Measurements from ENCODE around the gene TUBB8. TPM values are rescaled to one million over a fixed set of nuclear protein-coding genes. Genes with fewer than 3 reads are reported as not detected.
"Not testable (repeated sequence)": the region's sequence is repeated elsewhere in the genome, so short reads cannot be mapped to it uniquely, and the experiment has no call there.

Gene TUBB8
- total and polyA plus RNA-seq, 4 experiments from 2014 or later, result not detected

DNA sequence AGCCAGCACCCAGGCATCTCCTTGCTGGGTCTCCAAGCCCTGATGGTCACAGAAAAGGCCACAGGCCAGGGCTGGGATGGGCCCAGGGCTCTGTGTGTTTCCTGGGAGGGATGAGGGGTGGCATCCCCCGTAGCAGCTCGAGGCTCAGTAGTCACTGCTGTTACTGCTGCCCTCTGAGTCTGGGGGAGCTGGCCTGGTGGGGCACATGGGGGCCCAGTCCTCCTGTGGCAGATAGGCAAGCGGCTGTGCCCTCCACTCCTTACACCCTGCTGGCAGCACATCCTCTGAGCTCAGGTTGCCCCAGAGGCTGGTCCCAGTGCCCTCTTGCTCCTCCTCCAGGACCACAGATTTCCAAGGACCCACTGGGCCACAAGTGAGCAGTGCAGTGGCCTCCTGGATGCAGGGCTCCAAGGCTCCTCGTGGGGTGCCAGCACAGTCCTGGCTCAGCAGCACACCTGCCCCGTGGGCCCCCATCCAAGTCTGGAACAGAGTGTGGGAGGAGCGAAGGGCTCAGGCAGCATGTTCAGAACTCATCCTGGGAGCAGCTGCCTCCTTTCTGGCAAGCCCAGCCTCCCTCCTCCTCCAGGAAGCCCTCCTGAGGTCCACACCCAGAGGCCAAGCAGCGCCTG is 31.5 kb upstream of the TUBB8 start:
- POLR2A ChIA-PET (ENCODE audit: partially characterized antibody), result no interaction called here
- CTCF ChIA-PET (ENCODE audit: partially characterized antibody), result no interaction called here
- Mint-ChIP-seq H3K27me3 (peaks cover 10 to 17% of the 10 kb centered on the region in 2 donors), H3K4me3 (no peak overlapping the region), H3K4me1 (peaks cover 0 to 4% (median 0%) of the 10 kb centered on the region in 4 donors), H3K27ac (no peak overlapping the region), H3K36me3 (no peaks in the 10 kb centered on the region), H3K9me3 (no peaks in the 10 kb centered on the region)
- no peak overlapping the region for H3K27ac ChIP-seq (ENCODE audit: low read depth, low read length)
- no peaks in the 10 kb centered on the region for H3K27me3 ChIP-seq (ENCODE audit: insufficient read depth, low read length)
- H3K36me3 ChIP-seq (ENCODE audit: insufficient read depth, low read length), result no peaks in the 10 kb centered on the region
- intact Hi-C loops (cut with micrococcal nuclease), result no loop called here
- H3K4me1 ChIP-seq (ENCODE audit: insufficient read depth, low read length), result no peaks in the 10 kb centered on the region
- H3K9me3 ChIP-seq (ENCODE audit: control insufficient read depth in 1 of 2, low read length in 2 of 2), result no peaks in the 10 kb centered on the region
- DNase-seq, result no peak
- H3K4me3 ChIP-seq (ENCODE audit: low read length in 2 of 2), result no peak overlapping the region

DNA sequence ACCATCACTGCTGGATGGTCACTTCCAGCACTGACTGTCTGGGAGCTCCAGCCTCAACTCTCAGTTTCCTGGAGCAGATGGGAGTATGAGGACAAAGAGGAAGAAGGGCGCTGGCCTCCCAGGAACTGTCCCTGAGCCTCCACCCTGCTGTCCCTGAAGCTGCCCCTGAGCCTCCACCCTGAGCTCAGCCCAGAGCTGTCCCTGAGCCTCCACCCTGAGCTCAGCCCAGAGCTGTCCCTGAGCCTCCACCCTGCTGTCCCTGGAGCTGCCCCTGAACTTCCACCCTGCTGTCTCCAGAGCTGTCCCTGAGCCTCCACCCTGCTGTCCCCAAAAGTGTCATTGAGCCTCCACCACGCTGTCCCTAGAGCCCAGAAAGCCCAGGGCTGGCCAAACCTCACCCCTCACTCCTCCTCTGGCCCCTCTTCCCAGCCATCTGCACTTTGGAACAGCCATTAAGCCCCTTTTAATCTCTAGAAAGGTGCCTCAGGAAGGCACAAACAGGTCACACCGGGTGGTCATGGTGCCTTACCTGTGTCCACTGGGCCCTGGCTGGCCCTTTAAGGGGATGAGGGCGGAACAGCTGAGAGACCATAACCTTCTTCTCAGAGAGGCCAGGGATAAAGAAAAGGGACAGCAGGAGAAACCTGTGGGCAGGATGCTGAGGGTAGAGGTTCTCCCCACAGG is 30.6 kb upstream of the TUBB8 start:
- no peaks in the 10 kb centered on the region for H3K9me3 Mint-ChIP-seq
- POLR2A ChIA-PET (ENCODE audit: partially characterized antibody), result no interaction called here
- no peaks in the 10 kb centered on the region for H3K4me1 ChIP-seq (ENCODE audit: insufficient read depth, low read length)
- H3K27ac ChIP-seq (ENCODE audit: low read depth, low read length), result no peak overlapping the region
- no peaks in the 10 kb centered on the region for H3K36me3 ChIP-seq (ENCODE audit: insufficient read depth, low read length)
- H3K4me3 Mint-ChIP-seq, result no peak overlapping the region
- CTCF ChIA-PET (ENCODE audit: partially characterized antibody), result no interaction called here
- no peak overlapping the region for H3K4me3 ChIP-seq (ENCODE audit: low read length in 2 of 2)
- H3K4me1 Mint-ChIP-seq, result peaks cover 0 to 4% (median 0%) of the 10 kb centered on the region in 4 donors
- no peaks in the 10 kb centered on the region for H3K36me3 Mint-ChIP-seq
- peaks cover 10 to 15% of the 10 kb centered on the region in 2 donors for H3K27me3 Mint-ChIP-seq
- no peaks in the 10 kb centered on the region for H3K9me3 ChIP-seq (ENCODE audit: control insufficient read depth in 1 of 2, low read length in 2 of 2)
- DNase-seq, result no peak
- no peaks in the 10 kb centered on the region for H3K27me3 ChIP-seq (ENCODE audit: insufficient read depth, low read length)
- peak overlapping the region in 1 of 7 donors; percentile 8 for H3K27ac Mint-ChIP-seq
- intact Hi-C loops (cut with micrococcal nuclease), result no loop called here

DNA sequence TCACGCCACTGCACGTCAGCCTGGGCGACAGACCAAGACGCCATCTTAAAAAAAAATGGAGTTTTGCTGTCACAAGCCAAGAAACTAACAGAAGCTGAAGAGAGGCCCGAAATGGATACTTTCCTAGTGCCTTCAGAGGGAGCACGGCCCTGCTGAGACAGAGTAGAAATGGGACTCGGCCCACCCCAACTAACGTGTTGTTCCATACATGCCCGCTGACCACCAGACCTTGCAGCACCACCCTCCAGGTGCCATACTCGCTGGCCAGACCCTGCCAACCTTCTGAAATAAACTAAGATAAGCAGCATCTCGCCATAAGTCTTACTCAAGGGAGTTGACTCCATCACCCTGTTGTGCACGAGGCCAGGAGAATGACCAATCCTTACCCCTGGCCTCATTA is 29.5 kb upstream of the TUBB8 start:
- H3K27me3 Mint-ChIP-seq, result peaks cover 11 to 15% of the 10 kb centered on the region in 2 donors
- CTCF ChIA-PET (ENCODE audit: partially characterized antibody), result no interaction called here
- no peak for DNase-seq

DNA sequence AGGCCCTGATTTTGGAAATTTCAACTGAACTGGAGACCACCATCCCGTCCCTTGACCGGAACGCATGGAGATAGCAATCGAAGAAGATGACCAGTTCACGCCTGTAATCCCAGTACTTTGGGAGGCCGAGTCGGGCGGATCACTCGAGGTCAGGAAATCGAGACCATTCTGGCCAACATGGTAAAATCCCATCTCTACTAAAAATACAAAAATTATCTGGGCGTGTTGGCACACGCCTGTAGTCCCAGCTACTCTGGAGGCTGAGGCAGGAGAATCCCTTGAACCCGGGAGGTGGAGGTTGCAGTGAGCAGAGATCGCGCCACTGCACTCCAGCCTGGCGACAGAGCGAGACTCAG is 25.1 kb upstream of the TUBB8 start:
- DNase-seq; H3K27me3 ChIP-seq (ENCODE audit: insufficient read depth, low read length); H3K4me1 Mint-ChIP-seq; intact Hi-C loops (cut with micrococcal nuclease); H3K36me3 ChIP-seq (ENCODE audit: insufficient read depth, low read length); H3K27ac Mint-ChIP-seq; H3K9me3 Mint-ChIP-seq; H3K9me3 ChIP-seq (ENCODE audit: control insufficient read depth in 1 of 2, low read length in 2 of 2); H3K27me3 Mint-ChIP-seq; H3K4me1 ChIP-seq (ENCODE audit: insufficient read depth, low read length); H3K36me3 Mint-ChIP-seq; POLR2A ChIA-PET (ENCODE audit: partially characterized antibody); H3K4me3 ChIP-seq (ENCODE audit: low read length in 2 of 2); H3K27ac ChIP-seq (ENCODE audit: low read depth, low read length): not testable (repeated sequence)
- H3K4me3 Mint-ChIP-seq, result peak overlapping the region; percentile 28 to 87 (median 58)
- CTCF ChIA-PET (ENCODE audit: partially characterized antibody), result interaction anchor here (0.7 to 1.4 kb wide), 2 partner anchors 12 to 55 kb away, joined by 3 to 6 read pairs; no protein-coding TSS in a partner anchor

More for the DNA sequence above, 29.5 kb upstream of the TUBB8 start:
- Mint-ChIP-seq H3K4me3 (no peak overlapping the region), H3K4me1 (peaks cover 0 to 6% (median under 1%) of the 10 kb centered on the region in 4 donors), H3K36me3 (no peaks in the 10 kb centered on the region), H3K9me3 (no peaks in the 10 kb centered on the region), H3K27ac (no peak overlapping the region)
- Histone ChIP-seq H3K27me3 (ENCODE audit: insufficient read depth, low read length) (no peaks in the 10 kb centered on the region), H3K9me3 (ENCODE audit: control insufficient read depth in 1 of 2, low read length in 2 of 2) (no peaks in the 10 kb centered on the region), H3K4me3 (ENCODE audit: low read length in 2 of 2) (no peak overlapping the region), H3K4me1 (ENCODE audit: insufficient read depth, low read length) (no peaks in the 10 kb centered on the region), H3K36me3 (ENCODE audit: insufficient read depth, low read length) (no peaks in the 10 kb centered on the region), H3K27ac (ENCODE audit: low read depth, low read length) (no peak overlapping the region)
- intact Hi-C loops (cut with micrococcal nuclease), result no loop called here
- POLR2A ChIA-PET (ENCODE audit: partially characterized antibody), result no interaction called here

DNA sequence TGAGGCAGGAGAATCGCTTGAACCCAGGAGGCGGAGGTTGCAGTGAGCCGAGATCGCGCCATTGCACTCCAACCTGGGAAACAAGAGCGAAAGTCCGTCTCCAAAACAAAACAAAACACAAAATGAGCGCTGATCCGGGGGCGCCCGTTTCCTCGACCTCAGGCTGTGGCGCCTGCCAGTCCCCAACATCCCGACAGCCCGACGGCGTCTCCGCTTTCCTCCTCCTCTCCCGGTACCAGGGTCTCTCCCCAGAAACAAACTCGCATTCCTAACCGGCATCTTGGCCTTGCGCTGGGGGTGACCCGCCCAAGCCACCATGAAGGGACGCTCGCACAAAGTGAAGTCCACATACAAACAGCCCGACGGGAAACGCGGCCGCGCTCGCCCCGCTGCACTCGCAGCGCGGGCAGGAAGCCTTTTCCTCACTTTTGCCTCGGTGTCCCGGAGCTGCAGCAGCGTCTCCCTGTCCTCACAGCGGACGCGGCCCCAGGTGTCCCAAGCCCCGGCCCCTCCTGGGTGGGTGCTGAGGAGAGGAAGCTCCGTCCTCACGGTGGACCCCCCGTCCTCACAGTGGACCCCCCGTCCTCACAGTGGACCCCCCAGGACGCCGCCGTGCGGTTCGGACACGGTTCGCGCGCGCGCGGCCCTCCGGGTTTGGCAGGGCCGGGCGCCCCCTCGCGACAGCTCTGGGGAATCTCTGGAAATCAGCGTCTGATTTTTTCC is 24.6 kb upstream of the TUBB8 start:
- H3K36me3 Mint-ChIP-seq; H3K4me1 ChIP-seq (ENCODE audit: insufficient read depth, low read length); POLR2A ChIA-PET (ENCODE audit: partially characterized antibody); H3K27me3 ChIP-seq (ENCODE audit: insufficient read depth, low read length); H3K36me3 ChIP-seq (ENCODE audit: insufficient read depth, low read length); H3K27me3 Mint-ChIP-seq; intact Hi-C loops (cut with micrococcal nuclease); H3K4me1 Mint-ChIP-seq; H3K27ac ChIP-seq (ENCODE audit: low read depth, low read length); H3K9me3 ChIP-seq (ENCODE audit: control insufficient read depth in 1 of 2, low read length in 2 of 2); H3K9me3 Mint-ChIP-seq; H3K4me3 ChIP-seq (ENCODE audit: low read length in 2 of 2): not testable (repeated sequence)
- DNase-seq, result peak in 4 of 5 donors; percentile 25 to 36 (median 31)
- Mint-ChIP-seq H3K27ac (peak overlapping the region in 2 of 7 donors; percentile 46 to 48), H3K4me3 (peak overlapping the region; percentile 58 to 87 (median 79))
- CTCF ChIA-PET (ENCODE audit: partially characterized antibody), result interaction anchor here (0.7 to 1.4 kb wide), 3 partner anchors 13 to 64 kb away, joined by 3 to 6 read pairs (median 4); no protein-coding TSS in a partner anchor

DNA sequence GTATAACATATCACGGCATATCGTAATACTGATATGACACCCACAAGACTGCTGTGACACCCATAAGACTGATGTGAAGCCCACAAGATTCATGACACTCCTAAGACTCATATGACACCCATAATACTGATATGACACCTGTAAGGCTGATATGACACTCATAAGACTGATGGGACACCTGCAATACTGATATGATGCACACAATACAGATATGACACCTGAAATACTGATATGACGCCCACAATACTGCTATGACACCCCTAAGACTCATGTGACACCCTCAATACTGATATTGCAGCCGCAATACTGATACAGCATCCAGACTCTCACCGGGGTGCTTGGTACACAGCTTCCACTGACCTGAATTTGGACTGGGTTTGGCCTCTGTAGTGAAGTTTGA is 19.1 kb upstream of the TUBB8 start:
- H3K9me3 ChIP-seq (ENCODE audit: control insufficient read depth in 1 of 2, low read length in 2 of 2); H3K36me3 Mint-ChIP-seq; CTCF ChIA-PET (ENCODE audit: partially characterized antibody); H3K4me1 ChIP-seq (ENCODE audit: insufficient read depth, low read length); H3K27ac ChIP-seq (ENCODE audit: low read depth, low read length); H3K27ac Mint-ChIP-seq; H3K9me3 Mint-ChIP-seq; H3K36me3 ChIP-seq (ENCODE audit: insufficient read depth, low read length); POLR2A ChIA-PET (ENCODE audit: partially characterized antibody); H3K27me3 ChIP-seq (ENCODE audit: insufficient read depth, low read length); H3K4me1 Mint-ChIP-seq; H3K4me3 ChIP-seq (ENCODE audit: low read length in 2 of 2); DNase-seq; intact Hi-C loops (cut with micrococcal nuclease); H3K4me3 Mint-ChIP-seq: not testable (repeated sequence)
- peaks cover 0 to 12% of the 10 kb centered on the region in 2 donors for H3K27me3 Mint-ChIP-seq

DNA sequence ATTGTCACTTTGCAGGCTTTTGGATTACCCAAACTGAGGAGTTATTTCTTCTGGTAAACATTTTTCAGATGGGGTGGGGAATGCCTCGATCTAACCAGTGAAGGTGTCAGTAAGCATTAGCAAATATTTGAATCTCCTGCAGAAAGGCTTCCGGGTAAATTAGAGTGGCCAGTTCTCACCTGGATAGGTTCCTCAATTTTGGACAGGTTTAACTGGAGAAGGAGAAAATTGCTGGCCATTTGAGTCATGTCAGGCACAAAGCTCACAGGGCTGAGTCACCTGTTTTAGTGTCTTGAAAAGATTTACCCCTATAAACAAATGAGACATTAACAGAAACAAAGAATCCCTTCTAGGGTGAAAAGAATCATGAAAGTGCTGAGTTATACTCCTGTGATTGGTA is 830 bp upstream of the TUBB8 start:
- H3K36me3 ChIP-seq (ENCODE audit: insufficient read depth, low read length); H3K4me3 ChIP-seq (ENCODE audit: low read length in 2 of 2); H3K27ac Mint-ChIP-seq; H3K4me1 ChIP-seq (ENCODE audit: insufficient read depth, low read length); DNase-seq; POLR2A ChIA-PET (ENCODE audit: partially characterized antibody); H3K4me1 Mint-ChIP-seq; CTCF ChIA-PET (ENCODE audit: partially characterized antibody); H3K36me3 Mint-ChIP-seq; H3K27ac ChIP-seq (ENCODE audit: low read depth, low read length); H3K27me3 Mint-ChIP-seq; intact Hi-C loops (cut with micrococcal nuclease); H3K4me3 Mint-ChIP-seq; H3K9me3 Mint-ChIP-seq; H3K9me3 ChIP-seq (ENCODE audit: control insufficient read depth in 1 of 2, low read length in 2 of 2); H3K27me3 ChIP-seq (ENCODE audit: insufficient read depth, low read length): not testable (repeated sequence)
